ENCODE results near the gene LRRC3. TPM values are rescaled to one million over a fixed set of nuclear protein-coding genes. Genes with fewer than 3 reads are reported as not detected.
"Not testable (repeated sequence)": the region's sequence is repeated elsewhere in the genome, so short reads cannot be mapped to it uniquely, and the experiment has no call there.

LRRC3 gene
- total RNA-seq, 2 experiments from 2014 or later, result 3.0 to 3.5 TPM

DNA sequence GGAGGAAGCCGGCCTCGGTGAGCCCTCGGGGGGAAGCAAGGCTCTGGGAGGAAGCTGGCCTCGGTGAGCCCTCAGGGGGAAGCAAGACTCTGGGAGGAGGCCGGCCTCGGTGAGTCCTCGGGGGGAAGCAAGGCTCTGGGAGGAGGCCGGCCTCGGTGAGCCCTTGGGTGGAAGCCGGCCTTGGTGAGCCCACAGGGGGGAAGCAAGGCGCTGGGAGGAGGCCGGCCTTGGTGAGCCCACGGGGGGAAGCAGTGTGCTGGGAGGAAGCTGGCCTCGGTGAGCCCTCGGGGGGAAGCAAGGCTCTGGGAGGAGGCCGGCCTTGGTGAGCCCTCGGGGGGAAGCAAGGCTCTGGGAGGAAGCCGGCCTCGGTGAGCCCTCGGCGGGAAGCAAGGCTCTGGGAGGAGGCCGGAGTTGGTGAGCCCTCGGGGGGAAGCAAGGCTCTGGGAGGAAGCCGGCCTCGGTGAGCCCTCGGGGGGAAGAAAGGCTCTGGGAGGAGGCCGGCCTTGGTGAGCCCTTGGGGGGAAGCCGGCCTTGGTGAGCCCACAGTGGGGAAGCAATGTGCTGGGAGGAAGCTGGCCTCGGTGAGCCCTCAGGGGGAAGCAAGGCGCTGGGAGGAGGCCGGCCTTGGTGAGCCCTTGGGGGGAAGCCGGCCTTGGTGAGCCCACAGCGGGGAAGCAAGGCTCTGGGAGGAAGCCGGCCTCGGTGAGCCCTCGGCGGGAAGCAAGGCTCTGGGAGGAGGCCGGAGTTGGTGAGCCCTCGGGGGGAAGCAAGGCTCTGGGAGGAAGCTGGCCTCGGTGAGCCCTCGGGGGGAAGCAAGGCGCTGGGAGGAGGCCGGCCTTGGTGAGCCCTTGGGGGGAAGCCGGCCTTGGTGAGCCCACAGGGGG lies 47.9 kb downstream of the LRRC3 start:
- H3K36me3 Mint-ChIP-seq; POLR2A ChIA-PET; DNase-seq; ATAC-seq (ENCODE audit: low read depth); H3K4me3 Mint-ChIP-seq; H3K9me3 Mint-ChIP-seq; H3K27me3 Mint-ChIP-seq; H3K4me1 Mint-ChIP-seq: not testable (repeated sequence)
- peak overlapping the region; percentile 63 for H3K27ac Mint-ChIP-seq

DNA sequence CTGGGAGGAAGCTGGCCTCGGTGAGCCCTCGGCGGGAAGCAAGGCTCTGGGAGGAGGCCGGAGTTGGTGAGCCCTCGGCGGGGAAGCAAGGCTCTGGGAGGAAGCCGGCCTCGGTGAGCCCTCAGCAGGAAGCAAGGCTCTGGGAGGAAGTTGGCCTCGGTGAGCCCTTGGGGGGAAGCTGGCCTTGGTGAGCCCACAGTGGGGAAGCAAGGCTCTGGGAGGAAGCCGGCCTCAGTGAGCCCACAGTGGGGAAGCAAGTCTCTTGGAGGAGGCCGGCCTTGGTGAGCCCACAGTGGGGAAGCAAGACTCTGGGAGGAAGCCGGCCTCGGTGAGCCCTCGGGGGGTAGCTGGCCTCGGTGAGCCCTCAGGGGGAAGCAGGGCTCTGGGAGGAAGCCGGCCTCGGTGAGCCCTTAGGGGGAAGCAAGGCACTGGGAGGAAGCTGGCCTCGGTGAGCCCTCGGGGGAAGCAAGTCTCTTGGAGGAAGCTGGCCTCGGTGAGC lies 48.6 kb downstream of the LRRC3 start:
- Mint-ChIP-seq H3K27ac (peak overlapping the region; percentile 63), H3K27me3 (peaks cover 2% of the 10 kb centered on the region), H3K9me3 (no peaks in the 10 kb centered on the region), H3K4me3 (peak overlapping the region; percentile 32), H3K36me3 (no peaks in the 10 kb centered on the region), H3K4me1 (peaks cover 6% of the 10 kb centered on the region)
- ATAC-seq (ENCODE audit: low read depth) (no peak), DNase-seq (peak; percentile 46)
- POLR2A ChIA-PET, result no interaction called here

GRCh38 chr21:44505673-44506278 lies 50.5 kb downstream of the LRRC3 start:
- no peak for ATAC-seq (ENCODE audit: low read depth)
- POLR2A ChIA-PET, result no interaction called here
- H3K27ac Mint-ChIP-seq, result no peak overlapping the region
- peaks cover 2% of the 10 kb centered on the region for H3K27me3 Mint-ChIP-seq
- H3K4me3 Mint-ChIP-seq, result no peak overlapping the region
- H3K4me1 Mint-ChIP-seq, result peaks cover 6% of the 10 kb centered on the region
- no peaks in the 10 kb centered on the region for H3K9me3 Mint-ChIP-seq
- no peak for DNase-seq
- no peaks in the 10 kb centered on the region for H3K36me3 Mint-ChIP-seq

- ATAC-seq (ENCODE audit: low read depth) (no peak), DNase-seq (no peak)
- peaks cover 6% of the 10 kb centered on the region for H3K4me1 Mint-ChIP-seq
- peaks cover 2% of the 10 kb centered on the region for H3K27me3 Mint-ChIP-seq
- no peak overlapping the region for H3K27ac Mint-ChIP-seq
- no peaks in the 10 kb centered on the region for H3K36me3 Mint-ChIP-seq
- H3K4me3 Mint-ChIP-seq, result no peak overlapping the region
- no peaks in the 10 kb centered on the region for H3K9me3 Mint-ChIP-seq
- POLR2A ChIA-PET, result no interaction called here
Observed at GRCh38 chr21:44506279-44507255, 51.3 kb downstream of the LRRC3 start.

- peaks cover 6% of the 10 kb centered on the region for H3K4me1 Mint-ChIP-seq
- ATAC-seq (ENCODE audit: low read depth) (no peak), DNase-seq (no peak)
- H3K27me3 Mint-ChIP-seq, result peaks cover 2% of the 10 kb centered on the region
- no peak overlapping the region for H3K4me3 Mint-ChIP-seq
- no peak overlapping the region for H3K27ac Mint-ChIP-seq
- no peaks in the 10 kb centered on the region for H3K9me3 Mint-ChIP-seq
- POLR2A ChIA-PET, result no interaction called here
- H3K36me3 Mint-ChIP-seq, result no peaks in the 10 kb centered on the region
Observed at GRCh38 chr21:44507673-44508425, 52.5 kb downstream of the LRRC3 start.

DNA sequence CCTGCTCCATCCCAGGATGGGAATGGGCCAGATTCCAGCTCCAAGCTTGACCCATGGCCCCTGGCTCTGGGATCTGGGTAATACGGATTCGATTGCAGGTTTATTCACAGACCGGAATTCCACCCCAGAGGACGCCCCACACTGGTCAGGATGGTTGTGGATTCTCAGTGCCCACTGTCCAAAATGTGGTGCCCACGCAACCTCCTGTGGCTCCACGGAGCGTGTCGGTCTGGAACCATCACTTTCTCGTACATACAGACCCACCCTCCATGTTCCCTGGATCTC lies 53.1 kb downstream of the LRRC3 start:
- DNase-seq (no peak), ATAC-seq (ENCODE audit: low read depth) (no peak)
- H3K4me1 Mint-ChIP-seq, result peaks cover 6% of the 10 kb centered on the region
- H3K36me3 Mint-ChIP-seq, result no peaks in the 10 kb centered on the region
- peaks cover 2% of the 10 kb centered on the region for H3K27me3 Mint-ChIP-seq
- H3K27ac Mint-ChIP-seq, result no peak overlapping the region
- H3K9me3 Mint-ChIP-seq, result no peaks in the 10 kb centered on the region
- POLR2A ChIA-PET, result no interaction called here
- no peak overlapping the region for H3K4me3 Mint-ChIP-seq

DNA sequence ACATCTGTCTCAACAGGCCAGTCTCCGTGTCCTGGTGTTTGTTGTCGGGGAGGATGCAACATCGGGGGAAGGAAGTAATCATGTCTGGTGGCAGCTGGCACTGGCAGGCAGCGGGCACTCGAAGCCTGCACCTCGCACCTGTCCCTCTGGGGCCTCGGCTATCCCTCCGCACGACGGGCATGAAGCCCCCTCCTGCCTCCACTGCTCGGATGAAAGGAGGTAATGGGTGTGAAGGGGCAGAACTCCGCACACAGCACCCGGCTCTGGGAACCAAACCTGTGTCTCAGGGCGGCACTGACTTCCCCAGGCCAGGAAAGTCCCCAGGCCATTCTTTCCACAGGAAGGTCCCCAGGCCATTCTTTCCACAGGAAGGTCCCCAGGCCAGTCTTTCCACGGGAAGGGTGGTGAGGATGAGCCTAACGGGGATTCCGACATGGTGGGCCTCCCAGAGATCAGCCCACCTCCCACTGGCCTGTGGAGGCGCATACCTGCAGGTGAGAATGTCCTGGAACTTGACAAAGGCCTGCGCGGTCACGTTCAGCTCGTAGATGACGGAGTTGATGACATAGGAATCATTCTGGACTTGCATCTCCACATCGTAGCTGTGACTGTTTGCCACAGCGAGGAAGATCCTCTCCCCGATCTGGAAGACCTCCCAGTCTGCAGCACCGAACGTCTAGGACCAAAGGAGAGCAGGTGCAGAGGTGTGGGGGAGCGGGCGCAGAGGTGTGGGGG lies 53.6 kb downstream of the LRRC3 start:
- Mint-ChIP-seq H3K4me1 (peaks cover 4% of the 10 kb centered on the region), H3K4me3 (no peak overlapping the region), H3K9me3 (no peaks in the 10 kb centered on the region), H3K36me3 (no peaks in the 10 kb centered on the region), H3K27me3 (peaks cover 2% of the 10 kb centered on the region), H3K27ac (no peak overlapping the region)
- no peak for DNase-seq
- ATAC-seq (ENCODE audit: low read depth), result no peak
- POLR2A ChIA-PET, result no interaction called here

GRCh38 chr21:44509539-44509938 lies 54.2 kb downstream of the LRRC3 start:
- no peaks in the 10 kb centered on the region for H3K36me3 Mint-ChIP-seq
- no peaks in the 10 kb centered on the region for H3K9me3 Mint-ChIP-seq
- POLR2A ChIA-PET, result no interaction called here
- no peak overlapping the region for H3K27ac Mint-ChIP-seq
- no peak overlapping the region for H3K4me3 Mint-ChIP-seq
- no peaks in the 10 kb centered on the region for H3K4me1 Mint-ChIP-seq
- ATAC-seq (ENCODE audit: low read depth), result no peak
- no peak for DNase-seq
- H3K27me3 Mint-ChIP-seq, result peaks cover 2% of the 10 kb centered on the region

DNA sequence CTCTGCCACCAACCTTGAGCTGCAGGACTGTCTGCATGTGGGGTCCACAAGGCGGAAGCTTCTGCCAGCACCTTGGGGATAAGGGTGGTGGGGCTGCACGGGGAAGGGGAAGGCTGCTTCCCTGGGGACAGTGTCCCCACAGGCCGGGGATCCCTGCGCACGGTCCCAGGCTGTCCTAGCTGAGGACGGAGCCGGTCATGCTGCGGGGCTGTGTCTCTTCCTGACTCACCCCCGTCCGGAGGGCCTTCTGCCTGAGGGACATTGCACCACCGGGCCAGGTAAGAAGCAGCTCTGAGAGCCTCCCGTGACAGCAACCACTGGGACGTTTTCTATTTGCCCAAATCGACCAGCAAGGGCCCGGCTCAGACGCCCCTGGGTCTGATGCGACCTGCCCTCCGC lies 54.8 kb downstream of the LRRC3 start:
- Mint-ChIP-seq H3K4me3 (no peak overlapping the region), H3K27me3 (peaks cover 2% of the 10 kb centered on the region), H3K4me1 (no peaks in the 10 kb centered on the region), H3K36me3 (no peaks in the 10 kb centered on the region), H3K9me3 (no peaks in the 10 kb centered on the region), H3K27ac (no peak overlapping the region)
- no peak for ATAC-seq (ENCODE audit: low read depth)
- no peak for DNase-seq
- POLR2A ChIA-PET, result interaction anchor here (1.0 kb wide), 1 partner anchor 283 kb away, joined by 5 read pairs; no protein-coding TSS in a partner anchor

DNA sequence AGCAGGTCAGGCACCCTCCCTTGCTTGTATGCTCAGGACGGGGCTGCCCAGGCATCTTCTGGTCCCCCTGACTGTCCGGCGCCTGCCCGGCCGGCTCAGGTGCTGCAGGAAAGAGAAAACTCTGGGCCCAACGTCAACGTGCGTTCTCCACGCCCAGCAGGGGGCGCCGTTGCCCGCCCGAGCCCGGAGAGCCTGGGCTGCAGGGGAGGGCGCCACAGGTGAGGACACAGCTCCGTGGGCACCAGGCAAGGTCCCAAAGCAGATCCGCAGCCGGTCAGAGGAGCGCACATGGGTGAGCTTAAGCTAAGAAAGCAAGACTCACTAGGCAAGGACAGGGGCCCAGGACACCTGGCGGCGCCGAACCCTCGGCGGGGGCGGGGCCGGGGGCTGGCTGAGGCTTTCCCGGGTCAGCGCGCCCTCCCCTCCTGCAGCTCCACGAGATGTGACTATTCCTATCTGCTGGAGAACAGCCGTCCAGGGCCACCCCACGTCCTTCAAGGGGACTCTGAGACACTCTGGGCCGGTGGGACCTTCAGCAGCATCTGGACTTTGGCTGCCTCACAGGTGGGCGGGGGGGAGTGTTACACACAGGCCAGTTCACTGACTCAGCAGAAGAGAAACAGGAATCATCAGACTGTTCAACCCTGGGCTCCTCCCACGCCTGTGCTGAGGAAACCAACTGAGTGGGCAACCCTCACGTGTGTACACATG lies 55.4 kb downstream of the LRRC3 start:
- POLR2A ChIA-PET, result interaction anchor here (0.9 to 1.0 kb wide), 2 partner anchors 283 to 291 kb away, joined by 3 to 5 read pairs; partner anchors contain the start of gene UBE2G2
- peak; percentile 93 for DNase-seq
- peak; percentile 89 for ATAC-seq (ENCODE audit: low read depth)
- H3K4me1 Mint-ChIP-seq, result no peaks in the 10 kb centered on the region
- no peak overlapping the region for H3K27ac Mint-ChIP-seq
- no peaks in the 10 kb centered on the region for H3K36me3 Mint-ChIP-seq
- H3K9me3 Mint-ChIP-seq, result no peaks in the 10 kb centered on the region
- H3K27me3 Mint-ChIP-seq, result peaks cover 2% of the 10 kb centered on the region
- no peak overlapping the region for H3K4me3 Mint-ChIP-seq

DNA sequence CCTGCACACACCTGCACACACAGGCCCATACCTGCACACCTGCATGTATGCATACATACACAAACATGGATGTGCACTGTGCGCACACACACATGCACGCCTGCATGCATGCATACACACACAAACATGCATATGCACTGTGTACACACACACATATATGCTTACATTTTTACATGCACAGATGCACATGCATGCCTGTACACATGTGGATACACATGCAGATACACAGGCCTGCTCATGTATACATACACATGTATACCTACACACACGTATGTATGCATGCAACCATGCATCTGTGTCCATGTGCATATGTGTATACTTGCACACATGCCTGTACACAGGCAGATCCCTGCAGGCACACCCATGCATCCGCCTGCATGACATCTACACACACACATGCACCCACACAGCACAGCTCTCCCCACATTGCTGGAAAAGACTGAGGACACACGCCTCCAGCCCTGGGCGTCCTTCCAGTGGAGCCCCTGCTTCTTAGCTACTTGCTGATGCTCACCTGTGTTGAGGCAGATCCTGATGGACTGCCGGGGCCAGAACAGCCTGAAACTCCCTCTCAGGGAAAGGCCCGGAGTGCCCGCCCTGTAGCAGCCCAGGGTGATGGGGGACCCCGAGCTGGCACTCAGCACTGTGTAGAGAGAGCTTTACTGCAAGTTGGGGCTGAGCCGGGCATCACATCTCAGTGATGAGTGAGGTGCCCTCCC lies 56.1 kb downstream of the LRRC3 start:
- DNase-seq (no peak), ATAC-seq (ENCODE audit: low read depth) (no peak)
- H3K36me3 Mint-ChIP-seq, result no peaks in the 10 kb centered on the region
- no peak overlapping the region for H3K27ac Mint-ChIP-seq
- H3K27me3 Mint-ChIP-seq, result peaks cover 2% of the 10 kb centered on the region
- H3K4me3 Mint-ChIP-seq, result no peak overlapping the region
- no peaks in the 10 kb centered on the region for H3K4me1 Mint-ChIP-seq
- H3K9me3 Mint-ChIP-seq, result no peaks in the 10 kb centered on the region
- POLR2A ChIA-PET, result interaction anchor here (0.9 to 1.0 kb wide), 2 partner anchors 282 to 290 kb away, joined by 3 to 5 read pairs; partner anchors contain the start of gene UBE2G2

Measured in activated naive CD8-positive, alpha-beta T cell treated with anti-CD3 and anti-CD28 coated beads, Interleukin-2, amount 10 ng/mL, durations not matched to agents 7 days and 5 days (primary cell).